KOPT-K1 (cell line): ENCODE results near the gene NOCT.
"Not testable (repeated sequence)": the region's sequence is repeated elsewhere in the genome, so short reads cannot be mapped to it uniquely, and the experiment has no call there.

Experiments
- H3K27ac ChIP-seq: fragments of 200-600 bp; sonication (generic); 2 replicates; pipeline ENCODE4 v1.5.1; 2016; ENCODE audit warnings: antibody characterized with exemption, mild to moderate bottlenecking, low read depth, low read length; ENCODE audit not compliant: poor library complexity, severe bottlenecking
- H3K36me3 ChIP-seq: fragments of 200-600 bp; sonication (generic); 2 replicates; pipeline ENCODE4 v1.5.1; 2017; ENCODE audit warnings: antibody characterized with exemption, mild to moderate bottlenecking, low read length, moderate library complexity; ENCODE audit not compliant: insufficient read depth
- H3K9me3 ChIP-seq: fragments of 200-600 bp; sonication (generic); 2 replicates; pipeline ENCODE4 v1.5.1; 2017; ENCODE audit warnings: antibody characterized with exemption, low read length, mild to moderate bottlenecking; ENCODE audit not compliant: insufficient read depth, poor library complexity, severe bottlenecking

The NOCT gene

DNA sequence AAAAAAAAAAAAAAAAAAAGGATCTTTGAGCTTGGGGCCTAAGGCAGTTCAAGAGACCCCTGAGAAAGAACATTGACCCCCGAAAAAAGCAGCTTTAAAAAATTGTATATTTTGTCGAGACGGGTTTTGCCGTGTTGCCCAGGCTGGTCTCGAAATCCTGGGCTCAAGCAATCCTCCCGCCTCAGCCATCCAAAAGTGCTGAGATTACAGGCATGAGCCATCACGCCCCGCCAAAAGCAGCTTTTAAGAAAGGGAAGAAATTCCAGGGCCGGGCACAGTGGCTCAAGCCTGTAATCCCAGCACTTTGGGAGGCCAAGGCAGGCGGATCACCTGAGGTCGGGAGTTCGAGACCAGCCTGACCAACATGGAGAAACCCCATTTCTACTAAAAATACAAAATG is 5.5 kb downstream of the NOCT start:
- H3K36me3 ChIP-seq: peaks cover 52% of the 10 kb centered on the region
- H3K27ac ChIP-seq: not testable (repeated sequence)

GRCh38 chr4:139022835-139023234 is 7.3 kb downstream of the NOCT start:
- H3K27ac ChIP-seq: no peak overlapping the region
- peaks cover 54% of the 10 kb centered on the region for H3K36me3 ChIP-seq
- H3K9me3 ChIP-seq: no peaks in the 10 kb centered on the region

More for the DNA sequence above, 5.5 kb downstream of the NOCT start:
- not testable (repeated sequence) for H3K9me3 ChIP-seq

- H3K9me3 ChIP-seq: no peaks in the 10 kb centered on the region
- peaks cover 51% of the 10 kb centered on the region for H3K36me3 ChIP-seq
- H3K27ac ChIP-seq: no peak overlapping the region
These were observed 9.1 kb downstream of the NOCT start for GRCh38 chr4:139024686-139025085.

GRCh38 chr4:139025841-139026240 is 10.3 kb downstream of the NOCT start:
- Histone ChIP-seq H3K9me3 (no peaks in the 10 kb centered on the region), H3K27ac (no peak overlapping the region), H3K36me3 (peaks cover 39% of the 10 kb centered on the region)

DNA sequence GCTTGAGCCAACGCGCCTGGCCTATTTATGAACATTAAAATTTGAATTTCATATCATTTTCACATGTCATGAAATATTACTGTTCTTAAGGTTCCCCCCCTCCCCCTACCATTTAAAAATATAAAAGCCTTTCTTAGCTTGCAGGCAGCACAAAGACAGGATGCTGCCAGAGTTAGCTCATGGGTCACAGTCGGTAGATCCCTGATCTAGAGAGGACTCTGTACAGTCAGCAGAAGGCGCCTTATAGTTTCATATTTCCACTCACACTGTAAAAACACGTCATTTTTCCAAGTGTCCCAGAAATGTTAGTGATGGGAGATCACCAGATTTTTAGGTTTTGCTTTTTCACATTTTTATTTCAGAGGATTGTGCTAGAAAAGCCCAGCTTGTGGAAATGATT is 12.2 kb downstream of the NOCT start:
- H3K27ac ChIP-seq: no peak overlapping the region
- no peaks in the 10 kb centered on the region for H3K9me3 ChIP-seq
- H3K36me3 ChIP-seq: peaks cover 21% of the 10 kb centered on the region

GRCh38 chr4:139028191-139028661 is 12.6 kb downstream of the NOCT start:
- no peak overlapping the region for H3K27ac ChIP-seq
- H3K9me3 ChIP-seq: no peaks in the 10 kb centered on the region
- peaks cover 21% of the 10 kb centered on the region for H3K36me3 ChIP-seq

- peaks cover 12% of the 10 kb centered on the region for H3K36me3 ChIP-seq
- not testable (repeated sequence) for H3K9me3 ChIP-seq, H3K27ac ChIP-seq
These were observed 14.3 kb downstream of the NOCT start for GRCh38 chr4:139029866-139030363.

DNA sequence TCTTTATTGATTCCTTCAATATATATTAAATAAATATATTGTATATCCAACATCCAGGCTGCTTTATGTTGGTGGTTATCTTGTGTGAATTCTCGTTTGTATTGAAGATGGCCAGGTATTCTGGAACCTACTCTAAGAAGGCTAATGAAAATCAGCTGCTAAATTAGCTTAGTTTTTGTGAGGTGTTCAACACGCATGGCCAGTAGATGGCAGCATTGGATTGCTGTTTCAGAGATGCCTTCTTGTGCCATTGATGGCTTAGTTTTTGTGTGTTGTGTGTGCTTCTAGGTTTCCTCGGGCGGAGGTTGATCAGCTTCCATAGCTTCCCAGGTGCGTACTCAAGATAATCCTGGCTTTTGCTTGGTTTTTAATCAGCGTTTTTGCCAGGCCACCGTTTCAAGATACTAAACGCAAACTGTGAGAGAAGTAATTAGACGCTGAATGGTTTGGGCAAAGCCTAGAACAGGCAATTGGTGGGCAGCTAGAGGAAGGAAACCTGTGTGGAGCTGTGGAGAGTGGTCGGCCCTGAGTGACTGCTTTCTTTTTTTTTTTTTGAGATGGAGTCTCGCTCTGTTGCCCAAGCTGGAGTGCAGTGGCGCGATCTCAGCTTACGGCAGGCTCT is 15.1 kb downstream of the NOCT start:
- H3K36me3 ChIP-seq: peaks cover 14% of the 10 kb centered on the region; the same call in 1 of the 2 replicates
- H3K27ac ChIP-seq: no peak overlapping the region
- H3K9me3 ChIP-seq: no peaks in the 10 kb centered on the region

GRCh38 chr4:139035650-139036049 is 20.1 kb downstream of the NOCT start:
- Histone ChIP-seq H3K9me3 (no peaks in the 10 kb centered on the region), H3K27ac (no peak overlapping the region), H3K36me3 (peaks cover 42% of the 10 kb centered on the region)

- no peaks in the 10 kb centered on the region for H3K9me3 ChIP-seq
- H3K36me3 ChIP-seq: peaks cover 50% of the 10 kb centered on the region
- H3K27ac ChIP-seq: no peak overlapping the region
These were observed 21.3 kb downstream of the NOCT start for GRCh38 chr4:139036885-139037284.

DNA sequence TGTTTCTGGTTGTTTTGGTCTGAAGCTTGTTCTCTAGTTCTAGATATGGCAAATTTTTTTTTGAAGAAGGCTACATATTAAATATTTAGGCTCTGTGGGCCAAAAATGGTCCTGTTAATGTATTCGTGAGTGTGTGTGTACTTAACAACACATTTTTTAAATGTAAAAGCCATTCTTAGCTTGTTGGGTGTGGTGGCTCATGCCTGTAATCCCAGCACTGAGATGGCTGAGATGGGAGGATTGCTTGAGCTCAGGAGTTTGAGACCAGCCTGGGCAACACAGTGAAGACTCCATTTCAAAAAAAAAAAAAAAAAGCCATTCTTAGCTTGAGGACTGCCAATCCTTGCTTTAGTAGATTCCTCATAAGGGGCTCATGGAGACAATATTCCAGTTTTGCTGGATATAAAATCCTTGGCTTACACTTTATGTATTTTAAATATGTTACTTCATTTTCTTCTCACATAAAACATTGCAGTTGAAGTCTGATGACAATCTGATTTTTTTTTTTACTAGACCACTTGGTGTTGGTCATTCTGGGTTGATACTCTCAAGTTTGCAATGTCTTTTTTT is 23.4 kb downstream of the NOCT start:
- no peak overlapping the region for H3K27ac ChIP-seq
- peaks cover 70% of the 10 kb centered on the region for H3K36me3 ChIP-seq
- no peaks in the 10 kb centered on the region for H3K9me3 ChIP-seq

DNA sequence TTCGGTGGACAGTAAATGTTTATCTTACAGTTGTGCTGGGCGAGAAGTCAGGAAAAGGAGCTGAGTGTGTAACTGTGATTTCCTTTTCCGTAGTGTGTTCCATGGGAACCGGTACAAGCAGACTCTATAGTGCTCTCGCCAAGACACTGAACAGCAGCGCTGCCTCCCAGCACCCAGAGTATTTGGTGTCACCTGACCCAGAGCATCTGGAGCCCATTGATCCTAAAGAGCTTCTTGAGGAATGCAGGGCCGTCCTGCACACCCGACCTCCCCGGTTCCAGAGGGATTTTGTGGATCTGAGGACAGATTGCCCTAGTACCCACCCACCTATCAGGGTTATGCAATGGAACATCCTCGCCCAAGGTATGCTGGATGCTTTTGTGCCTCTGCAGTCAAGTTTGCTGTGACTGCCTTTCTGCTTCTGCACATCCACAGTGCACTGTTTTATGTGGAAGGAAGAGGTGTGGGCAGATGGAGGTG is 27.4 kb downstream of the NOCT start:
- Histone ChIP-seq H3K36me3 (peaks cover 84% of the 10 kb centered on the region), H3K9me3 (no peaks in the 10 kb centered on the region), H3K27ac (no peak overlapping the region)

DNA sequence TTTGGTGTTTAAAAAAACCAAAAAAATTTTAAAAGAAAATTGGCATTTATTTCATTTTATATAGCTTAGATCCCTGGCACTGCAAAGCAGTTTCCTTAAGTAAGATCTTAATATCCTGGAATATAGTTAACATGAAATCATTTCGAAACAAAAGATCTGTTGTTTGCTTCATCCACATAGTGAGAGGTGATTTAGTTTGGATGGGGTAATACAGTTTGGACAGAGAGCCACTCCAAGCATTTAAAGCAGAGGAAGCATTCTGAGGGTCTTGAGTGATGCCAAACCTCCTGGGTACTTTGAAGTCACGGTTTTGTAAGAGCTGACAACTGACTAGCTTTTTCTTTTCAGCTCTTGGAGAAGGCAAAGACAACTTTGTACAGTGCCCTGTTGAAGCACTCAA is 28.7 kb downstream of the NOCT start:
- no peak overlapping the region for H3K27ac ChIP-seq
- no peaks in the 10 kb centered on the region for H3K9me3 ChIP-seq
- H3K36me3 ChIP-seq: peaks cover 92% of the 10 kb centered on the region

DNA sequence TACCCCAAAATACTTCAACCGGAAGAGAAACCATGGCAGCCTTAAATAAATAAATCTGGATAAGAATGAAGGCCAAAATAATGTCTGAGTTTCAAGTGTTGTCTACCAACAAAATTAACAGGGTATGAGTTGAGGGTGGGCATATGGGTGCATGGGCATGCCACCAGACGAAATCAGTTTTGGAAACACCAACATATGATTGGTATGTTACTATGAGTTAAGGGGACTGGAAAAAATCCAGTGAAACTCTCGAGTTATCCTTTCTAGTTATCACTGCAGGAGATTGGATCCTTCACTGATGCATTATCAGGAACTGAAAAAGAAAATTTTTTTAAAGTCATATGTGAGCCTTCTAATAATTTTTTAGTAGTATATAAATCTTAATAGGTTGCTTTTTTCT is 32.4 kb downstream of the NOCT start:
- Histone ChIP-seq H3K36me3 (peaks cover 96% of the 10 kb centered on the region), H3K27ac (no peak overlapping the region), H3K9me3 (no peaks in the 10 kb centered on the region)

DNA sequence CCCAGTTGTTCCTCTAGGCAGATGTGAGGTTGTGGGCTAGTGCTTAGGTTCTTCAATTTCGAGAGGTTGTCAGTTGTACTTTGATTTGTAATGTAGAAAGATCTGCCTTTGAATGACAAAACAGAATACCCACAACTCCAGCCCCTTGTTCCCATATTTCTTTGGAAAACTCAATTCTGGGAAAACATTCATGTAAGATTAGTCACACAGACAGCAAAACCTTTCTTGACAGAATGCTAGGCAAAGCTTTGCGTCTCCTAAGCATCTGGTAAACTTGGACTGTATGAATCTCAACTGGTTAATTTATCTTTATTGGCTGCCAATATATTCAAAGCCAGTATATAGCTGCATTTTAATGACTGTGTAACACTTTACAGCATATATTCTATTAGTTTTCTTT is 34.9 kb downstream of the NOCT start:
- H3K36me3 ChIP-seq: peaks cover 97% of the 10 kb centered on the region
- H3K27ac ChIP-seq: no peak overlapping the region
- no peaks in the 10 kb centered on the region for H3K9me3 ChIP-seq

GRCh38 chr4:139053909-139054308 is 38.3 kb downstream of the NOCT start:
- Histone ChIP-seq H3K9me3 (no peaks in the 10 kb centered on the region), H3K27ac (no peak overlapping the region), H3K36me3 (peaks cover 96% of the 10 kb centered on the region)
